Suprapubic skin (tissue), 3 donors: ENCODE measurements around the gene MBP.

Experiments
- POLR2AphosphoS5 ChIP-seq, 3 donors: sonication (generic); formaldehyde crosslinking; IDR thresholded peaks; one replicate each; pipeline ENCODE4 v1.6.1; 2017; ENCODE audit warnings: antibody characterized with exemption in 3 of 3
- TF ChIP-seq, protein P1 (sequence below), 2 donors: fragments of 200-600 bp in 1 of 2; fragments of 450-650 bp in 1 of 2; sonication (generic) in 1 of 2; IDR thresholded peaks; one replicate each; pipeline ENCODE4 v1.5.1; 2016 to 2019; ENCODE audit warnings: antibody characterized with exemption in 2 of 2, mild to moderate bottlenecking in 1 of 2, moderate library complexity in 1 of 2

DNA sequence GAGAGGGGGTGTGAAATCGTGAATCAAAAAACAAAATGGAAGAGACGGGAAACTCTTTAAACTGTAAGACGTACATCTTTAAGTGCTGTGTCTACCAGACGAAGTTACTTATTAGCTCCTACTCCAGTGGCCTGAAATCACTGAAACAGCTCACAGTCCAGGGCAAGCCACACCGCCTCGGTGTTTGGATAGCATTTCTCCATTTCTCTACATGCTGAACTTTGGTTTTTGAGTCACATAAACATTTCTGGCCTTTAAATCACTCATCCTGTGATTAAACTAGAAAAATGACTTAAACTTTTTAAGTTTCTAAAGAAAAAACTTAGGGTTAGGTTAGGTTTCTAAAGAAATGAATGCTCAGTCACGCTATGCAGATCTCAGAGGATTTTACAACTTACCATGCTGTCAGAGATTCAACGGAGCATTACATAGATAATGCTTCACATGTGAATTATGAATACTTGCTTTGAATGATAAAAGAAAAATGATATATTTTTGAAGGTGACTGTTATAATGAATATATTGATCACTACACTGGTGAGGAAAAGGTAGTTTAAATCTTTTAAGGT is 138.4 kb downstream of the MBP start:
- TF ChIP-seq, protein P1, sequence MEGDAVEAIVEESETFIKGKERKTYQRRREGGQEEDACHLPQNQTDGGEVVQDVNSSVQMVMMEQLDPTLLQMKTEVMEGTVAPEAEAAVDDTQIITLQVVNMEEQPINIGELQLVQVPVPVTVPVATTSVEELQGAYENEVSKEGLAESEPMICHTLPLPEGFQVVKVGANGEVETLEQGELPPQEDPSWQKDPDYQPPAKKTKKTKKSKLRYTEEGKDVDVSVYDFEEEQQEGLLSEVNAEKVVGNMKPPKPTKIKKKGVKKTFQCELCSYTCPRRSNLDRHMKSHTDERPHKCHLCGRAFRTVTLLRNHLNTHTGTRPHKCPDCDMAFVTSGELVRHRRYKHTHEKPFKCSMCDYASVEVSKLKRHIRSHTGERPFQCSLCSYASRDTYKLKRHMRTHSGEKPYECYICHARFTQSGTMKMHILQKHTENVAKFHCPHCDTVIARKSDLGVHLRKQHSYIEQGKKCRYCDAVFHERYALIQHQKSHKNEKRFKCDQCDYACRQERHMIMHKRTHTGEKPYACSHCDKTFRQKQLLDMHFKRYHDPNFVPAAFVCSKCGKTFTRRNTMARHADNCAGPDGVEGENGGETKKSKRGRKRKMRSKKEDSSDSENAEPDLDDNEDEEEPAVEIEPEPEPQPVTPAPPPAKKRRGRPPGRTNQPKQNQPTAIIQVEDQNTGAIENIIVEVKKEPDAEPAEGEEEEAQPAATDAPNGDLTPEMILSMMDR (IDR thresholded peaks at IDR 0.05) = no peak
- no peak for TF ChIP-seq POLR2AphosphoS5 (IDR thresholded peaks at IDR 0.05)
